Stimulated activated CD4-positive, alpha-beta T cell treated with anti-CD3 and anti-CD28 coated beads, Interleukin-2, amount 100 ng/mL, for 48 hours (primary cell): Measurements from ENCODE around the gene ARSB.
"Not testable (repeated sequence)": the region's sequence is repeated elsewhere in the genome, so short reads cannot be mapped to it uniquely, and the experiment has no call there.

Experiments
- DNase-seq, 2 donors: peaks; one replicate each; pipeline ENCODE4 v3.0.0-alpha.2; 2020

ARSB gene

GRCh38 chr5:78746021-78746770 lies 238.9 kb downstream of the ARSB start:
- DNase-seq: no peak

GRCh38 chr5:78744951-78745534 lies 240.1 kb downstream of the ARSB start:
- no peak for DNase-seq

GRCh38 chr5:78741019-78741418 lies 244.1 kb downstream of the ARSB start:
- DNase-seq: no peak

GRCh38 chr5:78738693-78739300 lies 246.3 kb downstream of the ARSB start:
- no peak for DNase-seq

GRCh38 chr5:78738104-78738503 lies 247.0 kb downstream of the ARSB start:
- DNase-seq: no peak

- DNase-seq: no peak
These were observed 249.2 kb downstream of the ARSB start for GRCh38 chr5:78735834-78736463.

- no peak for DNase-seq
These were observed 250.2 kb downstream of the ARSB start for GRCh38 chr5:78734950-78735349.

- DNase-seq: no peak
These were observed 250.8 kb downstream of the ARSB start for GRCh38 chr5:78734094-78734845.

GRCh38 chr5:78732721-78733120 lies 252.4 kb downstream of the ARSB start:
- DNase-seq: not testable (repeated sequence)

GRCh38 chr5:78731884-78732283 lies 253.2 kb downstream of the ARSB start:
- DNase-seq: no peak

- no peak for DNase-seq
These were observed 254.6 kb downstream of the ARSB start for GRCh38 chr5:78730300-78731094.

GRCh38 chr5:78727786-78728761 lies 257.0 kb downstream of the ARSB start:
- no peak for DNase-seq
